22Rv1 (cell line): ENCODE measurements around the gene ZNF224.

ENCODE experiments used
- ZFX ChIP-seq: fragments of 450-650 bp; IDR thresholded peaks from 2 replicates; pipeline ENCODE4 v1.6.1; 2017; ENCODE audit warnings: antibody characterized with exemption, borderline replicate concordance
- TF ChIP-seq, protein P1 (sequence below): fragments of 450-650 bp; IDR thresholded peaks from 2 replicates; pipeline ENCODE4 v1.5.1; 2017; ENCODE audit warnings: mild to moderate bottlenecking

DNA sequence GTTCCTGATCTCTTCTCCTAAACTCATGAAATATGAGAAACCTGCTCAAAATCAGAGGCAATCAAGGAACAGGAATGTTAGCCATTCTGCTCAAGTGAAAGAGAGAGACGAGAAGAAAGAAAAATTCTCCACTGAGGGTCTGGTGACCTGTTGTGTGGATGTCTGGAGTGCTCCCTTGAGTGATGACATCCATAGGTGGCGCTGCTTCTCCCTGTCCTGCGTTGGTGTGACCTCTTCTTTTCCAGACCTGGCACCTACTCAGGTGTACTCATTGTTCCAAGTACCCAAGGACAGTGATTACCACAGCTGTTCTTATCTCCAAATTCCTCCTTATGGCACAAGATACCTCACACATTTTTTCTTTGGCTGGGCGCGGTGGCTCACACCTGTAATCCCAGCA, 38.3 kb upstream of the ZNF224 start:
- TF ChIP-seq, protein P1, sequence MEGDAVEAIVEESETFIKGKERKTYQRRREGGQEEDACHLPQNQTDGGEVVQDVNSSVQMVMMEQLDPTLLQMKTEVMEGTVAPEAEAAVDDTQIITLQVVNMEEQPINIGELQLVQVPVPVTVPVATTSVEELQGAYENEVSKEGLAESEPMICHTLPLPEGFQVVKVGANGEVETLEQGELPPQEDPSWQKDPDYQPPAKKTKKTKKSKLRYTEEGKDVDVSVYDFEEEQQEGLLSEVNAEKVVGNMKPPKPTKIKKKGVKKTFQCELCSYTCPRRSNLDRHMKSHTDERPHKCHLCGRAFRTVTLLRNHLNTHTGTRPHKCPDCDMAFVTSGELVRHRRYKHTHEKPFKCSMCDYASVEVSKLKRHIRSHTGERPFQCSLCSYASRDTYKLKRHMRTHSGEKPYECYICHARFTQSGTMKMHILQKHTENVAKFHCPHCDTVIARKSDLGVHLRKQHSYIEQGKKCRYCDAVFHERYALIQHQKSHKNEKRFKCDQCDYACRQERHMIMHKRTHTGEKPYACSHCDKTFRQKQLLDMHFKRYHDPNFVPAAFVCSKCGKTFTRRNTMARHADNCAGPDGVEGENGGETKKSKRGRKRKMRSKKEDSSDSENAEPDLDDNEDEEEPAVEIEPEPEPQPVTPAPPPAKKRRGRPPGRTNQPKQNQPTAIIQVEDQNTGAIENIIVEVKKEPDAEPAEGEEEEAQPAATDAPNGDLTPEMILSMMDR = no peak
- no peak for TF ChIP-seq ZFX
